ENCODE results near the gene WWC2.

DNA sequence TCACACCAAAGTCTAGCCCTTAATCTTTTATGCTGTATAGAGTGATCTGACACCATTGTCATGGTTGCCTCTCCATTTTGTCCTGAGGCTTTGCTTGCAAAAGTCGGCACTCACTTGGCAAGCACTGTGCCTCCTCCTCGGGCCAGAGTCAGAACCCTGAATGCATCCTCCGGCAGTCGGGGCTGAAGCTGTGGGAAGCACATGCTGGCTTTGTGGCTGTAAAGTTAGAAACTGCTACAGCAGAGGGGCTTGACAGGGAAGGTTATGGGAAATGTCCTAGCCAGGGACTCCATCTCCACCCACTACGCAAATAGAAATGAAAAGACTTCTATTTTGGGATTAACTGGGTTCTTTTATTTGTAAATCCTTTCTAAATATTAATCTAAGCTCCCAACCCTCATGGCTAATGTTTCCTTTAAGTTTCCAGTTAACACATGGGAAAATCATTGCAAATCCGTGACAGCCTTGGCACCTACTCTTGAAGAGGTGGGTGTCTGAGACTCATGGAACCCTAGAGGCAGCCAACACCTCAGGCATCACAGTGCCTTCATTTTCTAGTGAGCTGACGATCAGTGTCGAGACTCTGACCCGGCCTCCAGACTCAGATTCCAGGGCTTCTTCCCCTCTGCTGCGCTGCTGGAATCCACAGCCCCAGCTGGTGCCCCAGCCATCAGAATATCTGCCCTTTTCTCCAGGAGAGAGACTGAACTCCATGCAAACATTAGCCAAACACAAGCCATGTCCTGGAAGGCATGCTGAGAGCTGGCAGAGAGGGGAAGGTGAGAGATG is 231.1 kb downstream of the WWC2 start:
- no peak for TF ChIP-seq CTCF (IDR thresholded peaks at IDR 0.05)
- no peak for TF ChIP-seq POLR2A (IDR thresholded peaks at IDR 0.05)

All from Peyer's patch (tissue), 4 donors.